GM12891 (cell line): Measurements from ENCODE around the gene KCTD10.

Experiments
- DNase-seq: peaks from one replicate; pipeline ENCODE4 v3.0.0; 2011; ENCODE audit warnings: low spot score; ENCODE audit not compliant: insufficient read length
- FAIRE-seq: peaks from 2 replicates; lab custom pipeline; 2011; peaks lifted over from hg19 to GRCh38; lab: Jason Lieb, UNC
- PAX5 ChIP-seq: IDR thresholded peaks from 2 replicates; pipeline ENCODE4 v1.6.1; 2011; ENCODE audit warnings: low read length, moderate library complexity, mild to moderate bottlenecking; ENCODE audit not compliant: insufficient read depth, severe bottlenecking
- POLR2A ChIP-seq: IDR thresholded peaks from 2 replicates; pipeline ENCODE4 v1.6.1; 2011; ENCODE audit warnings: low read depth, low read length, control low read depth
- POLR2AphosphoS5 ChIP-seq: IDR thresholded peaks from 2 replicates; pipeline ENCODE4 v1.6.1; 2011; ENCODE audit warnings: low read depth, low read length, control low read depth
- POU2F2 ChIP-seq: IDR thresholded peaks from 2 replicates; pipeline ENCODE4 v1.6.1; 2011; ENCODE audit warnings: low read depth, mild to moderate bottlenecking, control low read depth, low read length, moderate library complexity
- SPI1 ChIP-seq: IDR thresholded peaks from 2 replicates; pipeline ENCODE4 v1.6.1; 2011; ENCODE audit warnings: low read depth, low read length, control low read depth
- TAF1 ChIP-seq: IDR thresholded peaks from 2 replicates; pipeline ENCODE4 v1.6.1; 2011; ENCODE audit warnings: low read depth, low read length, control low read depth

KCTD10 gene

GRCh38 chr12:109463756-109464155, 13.3 kb downstream of the KCTD10 start:
- FAIRE-seq = no peak
- no peak for TF ChIP-seq POU2F2
- TF ChIP-seq SPI1 = no peak
- no peak for TF ChIP-seq PAX5
- TF ChIP-seq POLR2A = no peak
- TF ChIP-seq TAF1 = no peak
- no peak for TF ChIP-seq POLR2AphosphoS5
- no peak for DNase-seq

GRCh38 chr12:109462868-109463692, 14.0 kb downstream of the KCTD10 start:
- no peak for TF ChIP-seq PAX5
- TF ChIP-seq POLR2AphosphoS5 = no peak
- no peak for TF ChIP-seq TAF1
- TF ChIP-seq SPI1 = peak; percentile 54
- FAIRE-seq (no peak), DNase-seq (no peak)

- TF ChIP-seq PAX5 (no peak), POLR2A (no peak), SPI1 (no peak), TAF1 (no peak), POLR2AphosphoS5 (no peak), POU2F2 (no peak)
- DNase-seq (no peak), FAIRE-seq (no peak)
Observed at GRCh38 chr12:109461846-109462756, 15.0 kb downstream of the KCTD10 start.

- FAIRE-seq (no peak), DNase-seq (no peak)
- TF ChIP-seq POU2F2 = no peak
- peak; percentile 31; the same call in 1 of the 2 replicates for TF ChIP-seq SPI1
Observed at GRCh38 chr12:109461049-109461845, 15.9 kb downstream of the KCTD10 start.

- FAIRE-seq (no peak), DNase-seq (no peak)
- TF ChIP-seq POLR2AphosphoS5 = no peak
- TF ChIP-seq POU2F2 = no peak
- no peak for TF ChIP-seq TAF1
- TF ChIP-seq PAX5 = no peak
- no peak for TF ChIP-seq SPI1
- TF ChIP-seq POLR2A = no peak
Observed at GRCh38 chr12:109460538-109460937, 16.6 kb downstream of the KCTD10 start.

- DNase-seq (no peak), FAIRE-seq (no peak)
- TF ChIP-seq TAF1 = no peak
- TF ChIP-seq POLR2A = no peak
- TF ChIP-seq POLR2AphosphoS5 = no peak
- TF ChIP-seq POU2F2 = no peak
- TF ChIP-seq PAX5 = no peak
- TF ChIP-seq SPI1 = no peak
Observed at GRCh38 chr12:109459247-109459646, 17.9 kb downstream of the KCTD10 start.

- no peak for TF ChIP-seq TAF1
- no peak for TF ChIP-seq POLR2A
- no peak for TF ChIP-seq SPI1
- TF ChIP-seq POLR2AphosphoS5 = no peak
- TF ChIP-seq PAX5 = no peak
- no peak for TF ChIP-seq POU2F2
- FAIRE-seq (no peak), DNase-seq (no peak)
Observed at GRCh38 chr12:109458771-109459208, 18.3 kb downstream of the KCTD10 start.

- DNase-seq (no peak), FAIRE-seq (no peak)
- TF ChIP-seq POU2F2 (no peak), TAF1 (no peak), SPI1 (no peak), POLR2AphosphoS5 (no peak), PAX5 (no peak), POLR2A (no peak)
Observed at GRCh38 chr12:109458086-109458485, 19.0 kb downstream of the KCTD10 start.

- no peak for TF ChIP-seq POLR2A
- no peak for DNase-seq
- FAIRE-seq = no peak
Observed at GRCh38 chr12:109455706-109456105, 21.4 kb downstream of the KCTD10 start.
